GM12873 (cell line): ENCODE data around the gene GID4.

Experiments used
- CTCF ChIP-seq: IDR thresholded peaks from 2 replicates; pipeline ENCODE4 v1.5.1; 2012; ENCODE audit warnings: low read depth, mild to moderate bottlenecking, moderate library complexity, low read length, control low read depth; ENCODE audit not compliant: insufficient read depth; ENCODE audit errors: missing control alignments

Gene GID4

DNA sequence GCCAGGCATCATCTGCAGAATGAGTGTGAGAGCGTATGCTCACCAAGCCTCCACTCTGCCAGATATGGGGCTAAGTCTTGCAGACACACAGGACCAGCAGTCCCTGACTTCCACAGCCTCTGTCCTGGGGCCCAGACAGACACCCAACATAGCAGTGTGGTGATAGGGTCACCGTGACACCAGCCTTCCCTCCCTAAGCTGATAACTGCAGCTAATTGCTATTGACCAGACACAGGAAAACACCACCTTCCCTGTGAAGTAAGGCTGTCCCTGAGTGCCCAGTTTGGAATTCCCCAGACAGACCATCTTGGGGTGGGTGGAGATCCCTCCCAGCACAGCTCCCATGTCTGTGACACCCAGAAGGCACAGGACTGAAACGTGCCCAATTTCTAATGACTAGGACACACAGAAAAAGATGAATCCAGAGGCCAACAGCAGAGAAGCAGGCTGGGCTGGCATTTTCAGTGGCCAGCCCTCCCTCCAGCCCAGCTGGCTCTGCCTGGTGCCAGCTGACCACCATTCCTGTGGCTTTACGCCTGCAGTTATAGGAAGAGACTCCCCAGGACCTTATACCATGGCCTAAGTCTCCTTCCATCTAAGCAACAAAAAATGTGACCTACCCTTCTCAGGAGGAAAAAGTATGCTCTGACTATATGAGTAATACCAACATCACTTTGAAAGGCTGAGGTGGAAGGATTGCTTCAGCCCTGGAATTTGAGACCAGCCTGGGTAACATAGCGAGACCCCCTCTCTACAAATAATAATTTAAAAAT is 30.5 kb upstream of the GID4 start:
- no peak for TF ChIP-seq CTCF

DNA sequence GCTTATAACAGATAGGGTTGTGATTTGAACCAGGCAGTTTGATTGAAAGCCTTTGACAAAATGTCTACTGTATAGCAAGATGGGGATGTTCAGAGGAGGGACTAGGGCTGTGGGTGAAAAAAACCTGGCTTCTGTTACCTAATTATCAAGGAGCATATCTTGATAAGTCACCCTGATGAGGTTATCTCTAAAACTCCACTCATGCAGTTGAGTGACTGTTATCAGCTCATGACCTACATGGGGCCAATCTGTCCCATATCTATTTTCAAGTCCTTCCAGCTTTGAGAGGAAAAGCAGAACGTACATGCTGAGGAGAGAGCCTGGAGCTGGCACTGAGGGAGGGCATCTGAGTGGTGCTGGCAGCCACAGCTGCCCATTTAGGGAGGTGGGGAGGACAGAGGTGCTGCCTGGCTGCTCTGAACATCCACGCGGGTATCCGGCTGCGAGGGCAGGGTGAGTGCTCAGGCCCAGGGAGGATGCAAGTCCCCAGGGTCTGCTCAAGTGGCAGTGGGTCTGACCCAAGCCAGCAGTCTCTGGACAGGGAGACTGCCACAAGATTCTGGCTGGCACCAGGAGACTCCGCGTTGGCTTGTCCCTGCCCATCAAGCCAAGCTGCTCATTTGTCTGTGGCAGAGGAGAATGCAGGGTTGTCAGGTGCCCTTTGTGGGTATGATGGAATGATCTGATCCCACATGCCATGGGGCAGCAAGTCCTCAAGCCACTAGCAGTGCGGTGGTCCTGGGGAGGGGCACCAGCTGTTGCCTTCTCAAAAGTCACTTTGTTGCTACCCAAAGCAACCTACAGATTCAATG is 29.4 kb upstream of the GID4 start:
- no peak for TF ChIP-seq CTCF

- TF ChIP-seq CTCF, result no peak
Measured at GRCh38 chr17:18011286-18011685, 27.9 kb upstream of the GID4 start.

DNA sequence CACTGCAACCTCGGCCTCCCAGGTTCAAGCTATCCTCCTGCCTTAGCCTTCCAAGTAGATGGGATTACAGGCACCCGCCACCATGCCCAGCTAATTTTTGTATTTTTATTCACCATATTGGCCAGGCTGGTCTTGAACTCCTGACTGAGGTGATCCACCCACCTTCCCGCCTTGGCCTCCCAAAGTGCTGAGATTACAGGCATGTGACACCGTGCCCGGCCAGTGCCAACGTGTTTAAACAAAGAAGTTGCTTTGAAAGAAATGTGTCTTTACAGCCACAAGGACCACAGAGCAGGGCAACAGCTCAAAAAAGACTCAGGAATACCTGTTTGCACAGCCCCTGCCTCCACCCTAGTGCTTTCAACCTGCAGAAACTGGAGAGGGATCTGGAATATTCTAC is 25.2 kb upstream of the GID4 start:
- TF ChIP-seq CTCF, result no peak

DNA sequence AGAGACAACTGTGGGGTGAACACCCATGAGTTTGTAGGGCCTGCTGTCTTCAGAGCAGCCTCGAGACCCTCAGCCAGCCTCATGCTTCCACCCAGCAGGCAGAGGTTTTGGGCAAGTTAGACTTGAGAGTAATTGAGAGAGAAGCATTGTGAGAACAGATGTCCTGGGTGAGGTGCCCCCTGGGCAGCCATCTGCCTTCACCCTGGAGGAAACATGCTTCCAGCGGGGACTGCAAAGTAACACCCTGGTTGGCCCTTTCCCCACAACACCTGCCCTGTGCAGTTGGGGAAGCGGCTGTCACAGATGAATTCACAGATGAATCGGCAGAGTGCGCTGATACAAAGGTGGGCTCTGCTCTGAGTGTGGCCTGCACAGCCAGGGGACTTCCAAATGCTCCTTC is 23.6 kb upstream of the GID4 start:
- no peak for TF ChIP-seq CTCF

DNA sequence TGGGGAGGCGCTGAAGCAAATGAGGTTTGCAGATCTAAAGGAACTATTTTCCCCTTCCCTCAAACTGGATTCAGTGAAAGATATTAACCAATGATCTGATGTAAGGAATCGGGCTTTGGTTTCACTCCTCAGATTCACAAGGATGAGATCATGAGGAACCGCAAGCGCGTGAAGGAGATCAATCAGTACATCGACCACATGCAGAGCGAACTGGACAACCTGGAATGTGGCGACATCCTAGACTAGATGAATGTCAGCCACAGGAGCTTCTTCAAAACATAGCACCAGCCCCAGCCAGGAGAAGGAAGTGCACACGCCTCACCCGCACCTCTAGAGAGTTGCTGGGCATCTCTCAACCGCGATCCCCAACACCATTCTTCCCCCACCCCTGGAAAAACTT is 22.8 kb upstream of the GID4 start:
- no peak for TF ChIP-seq CTCF

GRCh38 chr17:18017958-18018357 is 21.2 kb upstream of the GID4 start:
- no peak for TF ChIP-seq CTCF
